GM19463 (cell line): Measurements from ENCODE around the gene APOBEC3C.
"Not testable (repeated sequence)": the region's sequence is repeated elsewhere in the genome, so short reads cannot be mapped to it uniquely, and the experiment has no call there.

Experiments used
- ATAC-seq: cut with Tn5 transposase; IDR thresholded peaks from one replicate; pipeline ENCODE4 v1.9.1; 2021; ENCODE audit warnings: mild to moderate bottlenecking, moderate library complexity; ENCODE audit not compliant: unreplicated experiment

The APOBEC3C gene

GRCh38 chr22:38981992-38982927 is 31.8 kb upstream of the APOBEC3C start, which contains the start of gene APOBEC3B:
Gene APOBEC3B, plus strand, starts transcription at chr22:38982347. Its CDS starts 107 bp downstream, at chr22:38982454.
- ATAC-seq, result peak; percentile 54

- ATAC-seq, result no peak
These were observed 29.8 kb upstream of the APOBEC3C start for GRCh38 chr22:38984224-38984623.

- ATAC-seq, result peak; percentile 79
These were observed 29.0 kb upstream of the APOBEC3C start for GRCh38 chr22:38984784-38985757.

- ATAC-seq, result no peak
These were observed 27.4 kb upstream of the APOBEC3C start for GRCh38 chr22:38986629-38987028.

- no peak for ATAC-seq
These were observed 26.7 kb upstream of the APOBEC3C start for GRCh38 chr22:38987171-38987895.

GRCh38 chr22:38989466-38989865 is 24.6 kb upstream of the APOBEC3C start:
- ATAC-seq, result no peak

- ATAC-seq, result not testable (repeated sequence)
These were observed 21.1 kb upstream of the APOBEC3C start for GRCh38 chr22:38992871-38993371.

GRCh38 chr22:38996105-38996504 is 18.0 kb upstream of the APOBEC3C start:
- ATAC-seq, result no peak

- no peak for ATAC-seq
These were observed 16.5 kb upstream of the APOBEC3C start for GRCh38 chr22:38997518-38997917.

GRCh38 chr22:39003165-39003638 is 10.9 kb upstream of the APOBEC3C start:
- no peak for ATAC-seq

GRCh38 chr22:39007177-39007576 is 6.9 kb upstream of the APOBEC3C start:
- ATAC-seq, result no peak

GRCh38 chr22:39008271-39008850 is 5.7 kb upstream of the APOBEC3C start:
- not testable (repeated sequence) for ATAC-seq

GRCh38 chr22:39010946-39011345 is 3.1 kb upstream of the APOBEC3C start:
- no peak for ATAC-seq

- no peak for ATAC-seq
These were observed 1.2 kb upstream of the APOBEC3C start for GRCh38 chr22:39012533-39013511.

- not testable (repeated sequence) for ATAC-seq
These were observed 506 bp upstream of the APOBEC3C start for GRCh38 chr22:39013561-39013941.

GRCh38 chr22:39014723-39015121 is 665 bp downstream of the APOBEC3C start:
- ATAC-seq, result not testable (repeated sequence)

- ATAC-seq, result no peak
These were observed 2.5 kb downstream of the APOBEC3C start for GRCh38 chr22:39016592-39016991.

GRCh38 chr22:39017596-39018365 is 3.7 kb downstream of the APOBEC3C start:
- no peak for ATAC-seq
